Measurements from ENCODE around the gene CAMTA1. TPM values are rescaled to one million over a fixed set of nuclear protein-coding genes. Genes with fewer than 3 reads are reported as not detected.

CAMTA1 gene
- total RNA-seq, 1 donor from 2014 or later, result 47.9 TPM

GRCh38 chr1:6775261-6776043 is 9.8 kb upstream of the CAMTA1 start:
- Histone ChIP-seq H3K27me3 (ENCODE audit: low read depth) (peaks cover 5% of the 10 kb centered on the region), H3K9me3 (no peaks in the 10 kb centered on the region), H3K36me3 (no peaks in the 10 kb centered on the region), H3K4me1 (no peaks in the 10 kb centered on the region), H3K27ac (no peak overlapping the region), H3K4me3 (no peak overlapping the region)
- ATAC-seq, result no peak
- TF ChIP-seq, protein P1, sequence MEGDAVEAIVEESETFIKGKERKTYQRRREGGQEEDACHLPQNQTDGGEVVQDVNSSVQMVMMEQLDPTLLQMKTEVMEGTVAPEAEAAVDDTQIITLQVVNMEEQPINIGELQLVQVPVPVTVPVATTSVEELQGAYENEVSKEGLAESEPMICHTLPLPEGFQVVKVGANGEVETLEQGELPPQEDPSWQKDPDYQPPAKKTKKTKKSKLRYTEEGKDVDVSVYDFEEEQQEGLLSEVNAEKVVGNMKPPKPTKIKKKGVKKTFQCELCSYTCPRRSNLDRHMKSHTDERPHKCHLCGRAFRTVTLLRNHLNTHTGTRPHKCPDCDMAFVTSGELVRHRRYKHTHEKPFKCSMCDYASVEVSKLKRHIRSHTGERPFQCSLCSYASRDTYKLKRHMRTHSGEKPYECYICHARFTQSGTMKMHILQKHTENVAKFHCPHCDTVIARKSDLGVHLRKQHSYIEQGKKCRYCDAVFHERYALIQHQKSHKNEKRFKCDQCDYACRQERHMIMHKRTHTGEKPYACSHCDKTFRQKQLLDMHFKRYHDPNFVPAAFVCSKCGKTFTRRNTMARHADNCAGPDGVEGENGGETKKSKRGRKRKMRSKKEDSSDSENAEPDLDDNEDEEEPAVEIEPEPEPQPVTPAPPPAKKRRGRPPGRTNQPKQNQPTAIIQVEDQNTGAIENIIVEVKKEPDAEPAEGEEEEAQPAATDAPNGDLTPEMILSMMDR (IDR thresholded peaks at IDR 0.05), result no peak
- no peak for DNase-seq
- intact Hi-C loops (cut with DNase I), result no loop called here

DNA sequence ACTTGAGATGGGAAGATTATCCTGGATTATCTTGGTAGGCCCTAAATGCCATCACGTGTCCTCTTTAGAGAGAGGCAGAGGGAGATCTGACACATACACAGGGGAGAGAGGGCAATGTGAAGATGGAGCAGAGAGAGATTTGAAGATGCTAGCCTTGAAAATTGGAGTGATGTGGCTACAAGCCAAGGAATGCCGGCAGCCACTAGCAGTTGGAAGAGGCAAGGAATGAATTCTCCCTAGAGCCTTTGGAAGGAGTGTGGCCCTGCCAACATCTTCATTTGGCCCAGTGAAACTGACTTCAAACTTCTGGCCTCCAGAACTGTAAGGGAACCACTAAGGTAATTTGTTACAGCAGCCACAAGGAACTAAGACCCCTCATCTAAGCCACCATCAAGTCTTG is 8.9 kb upstream of the CAMTA1 start:
- intact Hi-C loops (cut with DNase I), result no loop called here
- TF ChIP-seq, protein P1 (IDR thresholded peaks at IDR 0.05), result no peak
- no peaks in the 10 kb centered on the region for H3K36me3 ChIP-seq
- no peaks in the 10 kb centered on the region for H3K9me3 ChIP-seq
- H3K4me1 ChIP-seq, result no peaks in the 10 kb centered on the region
- peaks cover 5% of the 10 kb centered on the region for H3K27me3 ChIP-seq (ENCODE audit: low read depth)
- DNase-seq, result no peak
- no peak overlapping the region for H3K27ac ChIP-seq
- no peak overlapping the region for H3K4me3 ChIP-seq
- no peak for ATAC-seq

DNA sequence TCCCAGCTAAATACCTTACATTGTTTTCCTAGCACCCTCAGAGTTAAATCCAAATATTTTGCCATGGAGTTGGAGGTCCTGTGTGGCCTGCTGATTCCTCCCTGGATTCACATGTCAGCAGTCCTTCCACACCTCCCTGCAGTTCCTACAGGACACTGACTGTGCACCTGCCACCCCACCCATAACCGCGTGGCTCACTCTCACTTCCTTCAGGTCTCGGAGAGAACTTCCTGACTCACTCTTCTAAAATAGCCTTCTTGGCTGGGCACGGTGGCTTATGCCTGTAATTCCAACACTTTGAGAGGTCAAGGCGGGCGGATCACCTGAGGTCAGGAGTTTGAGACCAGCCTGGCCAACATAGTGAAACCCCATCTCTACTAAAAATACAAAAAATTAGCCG is 8.4 kb upstream of the CAMTA1 start:
- TF ChIP-seq, protein P1 (IDR thresholded peaks at IDR 0.05), result no peak
- intact Hi-C loops (cut with DNase I), result no loop called here
- ATAC-seq, result no peak

GRCh38 chr1:6777813-6778212 is 7.4 kb upstream of the CAMTA1 start:
- no peak for ATAC-seq
- peaks cover 2% of the 10 kb centered on the region for H3K4me1 ChIP-seq
- no peak for DNase-seq
- H3K27me3 ChIP-seq (ENCODE audit: low read depth), result peaks cover 5% of the 10 kb centered on the region
- H3K27ac ChIP-seq, result no peak overlapping the region
- H3K9me3 ChIP-seq, result no peaks in the 10 kb centered on the region
- no peaks in the 10 kb centered on the region for H3K36me3 ChIP-seq
- TF ChIP-seq, protein P1 (IDR thresholded peaks at IDR 0.05), result no peak
- intact Hi-C loops (cut with DNase I), result no loop called here
- H3K4me3 ChIP-seq, result no peak overlapping the region

More for the DNA sequence above, 8.4 kb upstream of the CAMTA1 start:
- H3K36me3 ChIP-seq, result no peaks in the 10 kb centered on the region
- H3K27me3 ChIP-seq (ENCODE audit: low read depth), result peaks cover 5% of the 10 kb centered on the region
- H3K9me3 ChIP-seq, result no peaks in the 10 kb centered on the region
- DNase-seq, result no peak
- H3K4me1 ChIP-seq, result no peaks in the 10 kb centered on the region
- H3K27ac ChIP-seq, result no peak overlapping the region
- no peak overlapping the region for H3K4me3 ChIP-seq

GRCh38 chr1:6779089-6779805 is 6.0 kb upstream of the CAMTA1 start:
- Histone ChIP-seq H3K4me3 (no peak overlapping the region), H3K36me3 (no peaks in the 10 kb centered on the region), H3K27me3 (ENCODE audit: low read depth) (peaks cover 5% of the 10 kb centered on the region), H3K4me1 (peaks cover 14% of the 10 kb centered on the region), H3K9me3 (no peaks in the 10 kb centered on the region), H3K27ac (no peak overlapping the region)
- ATAC-seq (no peak), DNase-seq (no peak)
- intact Hi-C loops (cut with DNase I), result no loop called here
- TF ChIP-seq, protein P1 (IDR thresholded peaks at IDR 0.05), result no peak

Data from lower lobe of right lung (tissue), 2 donors.